ENCODE data around the gene ITPA.

Gene ITPA

GRCh38 chr20:3188823-3189413 is 20.4 kb upstream of the ITPA start:
- no peak for TF ChIP-seq CTCF (IDR thresholded peaks at IDR 0.05; ENCODE audit: borderline replicate concordance, insufficient read depth, low read depth, low read length)
- H3K4me3 ChIP-seq (ENCODE audit: low read depth, low read length) = no peak overlapping the region

- no peak for TF ChIP-seq CTCF (IDR thresholded peaks at IDR 0.05; ENCODE audit: borderline replicate concordance, insufficient read depth, low read depth, low read length)
Observed at GRCh38 chr20:3189561-3190131, 19.7 kb upstream of the ITPA start.

GRCh38 chr20:3190681-3191111 is 18.6 kb upstream of the ITPA start:
- H3K4me3 ChIP-seq (ENCODE audit: low read depth, low read length) = no peak overlapping the region
- TF ChIP-seq CTCF (IDR thresholded peaks at IDR 0.05; ENCODE audit: borderline replicate concordance, insufficient read depth, low read depth, low read length) = no peak

More at GRCh38 chr20:3189561-3190131, 19.7 kb upstream of the ITPA start:
- H3K4me3 ChIP-seq (ENCODE audit: low read depth, low read length) = no peak overlapping the region

- H3K4me3 ChIP-seq (ENCODE audit: low read depth, low read length) = no peak overlapping the region
- TF ChIP-seq CTCF (IDR thresholded peaks at IDR 0.05; ENCODE audit: borderline replicate concordance, insufficient read depth, low read depth, low read length) = no peak
Observed at GRCh38 chr20:3192226-3193015, 16.9 kb upstream of the ITPA start.

- no peak overlapping the region for H3K4me3 ChIP-seq (ENCODE audit: low read depth, low read length)
- no peak for TF ChIP-seq CTCF (IDR thresholded peaks at IDR 0.05; ENCODE audit: borderline replicate concordance, insufficient read depth, low read depth, low read length)
Observed at GRCh38 chr20:3193806-3194616, 15.3 kb upstream of the ITPA start.

- TF ChIP-seq CTCF (IDR thresholded peaks at IDR 0.05; ENCODE audit: borderline replicate concordance, insufficient read depth, low read depth, low read length) = no peak
- no peak overlapping the region for H3K4me3 ChIP-seq (ENCODE audit: low read depth, low read length)
Observed at GRCh38 chr20:3194617-3195280, 14.5 kb upstream of the ITPA start.
